ENCODE measurements around the gene ANKRD35.

- no peak for TF ChIP-seq POLR2AphosphoS5 (IDR thresholded peaks at IDR 0.05; ENCODE audit: low read depth, low read length)
- TF ChIP-seq SMC3 (IDR thresholded peaks at IDR 0.05; ENCODE audit: low read depth, low read length): no peak
- no peak for TF ChIP-seq CTCF (IDR thresholded peaks at IDR 0.05)
Measured at GRCh38 chr1:145857170-145857569, 28.5 kb downstream of the ANKRD35 start.
